Activated CD4-positive, alpha-beta T cell treated with anti-CD3 and anti-CD28 coated beads, Interleukin-2, Interleukin-6, amounts not matched to agents 100 ng/mL and 50 ng/mL, durations not matched to agents 16 hours and 8 hours (primary cell): ENCODE measurements around the gene KCNQ1.

Experiments used
- DNase-seq: peaks from one replicate; pipeline ENCODE4 v3.0.0-alpha.2; 2020

The KCNQ1 gene

GRCh38 chr11:2728663-2729332 is 284.0 kb downstream of the KCNQ1 start:
- DNase-seq: no peak

DNA sequence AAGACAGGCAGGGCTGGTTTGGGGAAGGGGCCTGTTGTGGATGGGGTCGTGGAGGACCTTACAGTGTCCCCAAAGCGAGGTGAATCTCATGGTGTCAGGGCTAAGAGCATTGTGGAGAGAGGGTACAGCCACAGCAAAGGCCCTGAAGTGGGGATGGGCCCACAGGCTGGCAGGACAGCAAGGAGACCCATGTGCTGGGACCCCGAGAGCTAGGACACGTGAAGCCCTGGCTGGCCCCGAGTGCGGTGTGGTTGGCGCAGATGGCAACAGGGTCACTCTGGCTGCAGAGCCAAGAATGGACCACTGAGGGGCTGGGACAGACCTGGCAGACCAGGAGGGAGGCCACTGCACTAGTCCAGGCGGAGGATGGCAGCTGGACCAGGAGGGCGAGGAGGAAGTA is 285.0 kb downstream of the KCNQ1 start:
- no peak for DNase-seq

DNA sequence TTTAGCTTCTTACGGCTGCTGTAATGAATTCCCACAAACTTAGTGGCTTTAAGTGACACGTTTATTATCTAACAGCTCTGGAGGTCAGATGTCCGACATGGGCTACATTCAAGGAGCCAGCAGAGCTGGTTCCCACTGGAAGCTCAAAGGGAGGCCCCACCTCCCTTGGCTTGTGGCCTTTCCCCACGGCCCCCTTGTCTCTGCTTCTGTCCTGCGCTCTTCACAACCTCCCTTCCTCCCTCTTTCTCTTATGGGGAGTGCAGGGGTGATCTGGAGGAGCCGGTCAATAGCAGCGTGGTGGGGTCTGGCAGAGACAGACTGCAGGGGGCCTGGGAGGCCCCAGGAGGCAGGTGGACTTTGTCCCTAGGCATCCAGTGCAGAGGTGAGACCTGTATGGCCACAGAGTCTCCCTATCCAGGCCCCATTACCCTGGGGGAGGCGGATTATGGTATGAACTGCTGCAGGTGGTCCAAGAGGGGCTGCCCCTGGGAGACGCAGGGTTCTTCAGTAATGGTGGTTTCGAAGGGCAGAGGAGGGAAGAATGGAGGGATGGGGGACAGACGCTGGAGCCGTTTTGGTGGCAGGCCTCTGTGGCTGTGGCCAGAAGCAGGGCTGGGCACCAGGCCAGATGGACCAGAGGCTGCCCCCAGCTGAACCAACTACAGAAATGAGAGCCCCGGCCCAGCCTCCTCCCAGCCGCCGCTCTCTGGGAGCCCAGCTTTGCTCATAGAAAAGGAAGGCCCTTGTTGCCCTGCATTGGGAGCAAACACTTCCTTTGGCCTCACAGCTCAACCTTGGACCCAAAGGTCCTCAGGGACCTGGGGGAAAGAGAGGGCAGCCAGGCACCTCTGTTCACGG is 285.7 kb downstream of the KCNQ1 start:
- DNase-seq: no peak

DNA sequence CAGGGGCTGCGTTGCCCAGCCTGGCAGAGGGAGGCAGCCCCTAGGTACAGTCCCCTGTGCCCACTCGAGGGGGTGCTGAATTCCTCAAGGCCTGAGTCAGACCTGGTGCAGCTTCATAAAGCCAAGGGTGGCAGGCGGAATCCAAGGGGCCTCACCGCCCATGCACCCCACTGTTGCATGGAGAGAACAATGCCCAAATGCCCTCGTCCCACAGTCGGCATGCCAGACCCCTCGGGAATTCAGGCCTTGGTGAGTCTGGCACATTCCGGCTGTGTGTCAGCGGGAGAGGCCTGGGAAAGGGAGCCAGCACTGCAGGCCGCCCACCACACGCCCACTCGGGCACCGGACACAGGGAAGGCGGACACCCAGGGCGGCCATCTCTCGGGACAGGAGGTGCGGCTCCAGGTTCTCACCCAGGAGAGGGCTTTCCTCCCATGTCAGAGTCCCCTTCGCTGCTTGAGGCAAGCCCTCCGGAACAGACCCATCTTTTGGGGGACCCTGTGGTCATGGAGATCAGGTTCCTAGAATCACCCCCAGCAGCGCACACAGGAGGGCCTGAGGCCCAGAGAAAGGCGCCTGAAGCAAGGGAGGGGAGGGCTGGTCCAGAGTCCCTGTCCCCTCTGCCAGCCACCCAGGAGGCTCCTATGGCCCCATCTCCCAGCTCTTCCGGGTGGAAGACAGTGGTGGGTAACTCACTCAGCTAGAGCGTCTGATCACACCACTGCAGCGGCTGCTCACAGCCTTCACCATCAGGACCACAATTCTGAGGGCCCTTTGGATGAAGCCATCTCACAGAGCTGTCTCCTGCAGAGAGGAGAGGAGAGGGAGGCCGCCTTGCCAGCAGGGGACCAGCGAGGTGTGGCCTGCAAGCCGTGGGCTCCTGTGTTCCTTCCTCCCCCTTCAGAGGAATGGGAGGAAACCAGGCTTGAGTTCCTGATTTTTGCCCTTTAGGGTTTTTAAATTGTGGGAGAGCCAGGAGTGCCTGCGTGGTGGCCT is 286.6 kb downstream of the KCNQ1 start:
- no peak for DNase-seq

DNA sequence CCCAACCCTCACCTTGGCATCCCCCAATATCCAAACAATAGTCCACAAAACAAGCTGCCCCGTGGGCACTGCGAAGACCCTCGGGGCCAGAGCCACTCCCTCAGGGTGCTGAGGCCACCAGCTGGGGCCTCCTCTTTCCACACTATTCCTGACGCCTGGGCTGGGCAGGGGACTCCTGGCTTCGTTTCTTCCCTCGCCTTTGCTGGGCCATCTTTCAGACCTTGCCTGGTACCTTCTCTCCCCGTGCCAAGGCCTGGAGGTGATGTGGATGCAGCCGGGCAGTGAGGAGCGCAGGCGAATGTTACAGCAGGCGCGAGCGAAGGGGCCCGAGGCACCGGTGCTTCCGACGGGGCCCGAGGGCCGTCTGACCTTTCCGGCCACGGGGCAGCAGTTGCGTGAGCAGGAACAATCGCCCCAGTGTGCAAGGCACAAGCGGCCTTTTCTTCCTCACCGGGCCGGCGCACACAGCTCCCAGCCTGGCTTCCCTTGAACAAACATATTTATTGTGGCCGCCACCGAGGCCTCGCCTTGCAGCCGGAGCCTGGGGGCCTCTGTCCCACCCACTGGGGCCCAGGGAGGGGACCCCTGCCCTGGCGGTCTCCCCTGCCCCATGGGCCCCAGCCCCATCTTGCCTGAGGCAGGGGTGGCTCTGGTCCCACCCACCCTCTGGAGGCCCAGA is 287.6 kb downstream of the KCNQ1 start:
- no peak for DNase-seq

- no peak for DNase-seq
These were observed 288.3 kb downstream of the KCNQ1 start for GRCh38 chr11:2732940-2733628.

- DNase-seq: no peak
These were observed 289.6 kb downstream of the KCNQ1 start for GRCh38 chr11:2734181-2735052.

- DNase-seq: no peak
These were observed 290.3 kb downstream of the KCNQ1 start for GRCh38 chr11:2735053-2735589.

- no peak for DNase-seq
These were observed 291.9 kb downstream of the KCNQ1 start for GRCh38 chr11:2736577-2737225.

- DNase-seq: no peak
These were observed 292.4 kb downstream of the KCNQ1 start for GRCh38 chr11:2737226-2737590.

DNA sequence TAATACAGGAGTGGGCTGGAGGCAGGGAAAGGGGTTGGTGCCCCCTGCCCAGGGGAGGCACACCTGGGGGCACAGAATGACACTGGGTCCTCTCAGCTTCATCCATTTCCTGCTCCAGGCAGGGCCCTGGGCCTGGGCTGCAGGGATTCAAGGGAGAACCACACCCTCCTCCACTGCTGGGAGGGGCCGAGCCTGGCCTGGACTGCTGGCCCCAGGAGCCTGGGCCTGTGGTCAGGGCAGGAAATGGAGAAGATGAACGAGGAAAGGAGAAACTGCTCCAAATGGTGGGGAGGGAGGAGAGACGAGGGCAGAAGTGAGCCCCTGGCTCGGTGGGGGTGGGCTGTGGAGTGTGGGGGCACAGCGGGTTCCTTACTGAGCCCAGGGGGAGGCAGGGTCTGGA is 293.1 kb downstream of the KCNQ1 start:
- no peak for DNase-seq

GRCh38 chr11:2738551-2739431 is 294.0 kb downstream of the KCNQ1 start:
- no peak for DNase-seq

DNA sequence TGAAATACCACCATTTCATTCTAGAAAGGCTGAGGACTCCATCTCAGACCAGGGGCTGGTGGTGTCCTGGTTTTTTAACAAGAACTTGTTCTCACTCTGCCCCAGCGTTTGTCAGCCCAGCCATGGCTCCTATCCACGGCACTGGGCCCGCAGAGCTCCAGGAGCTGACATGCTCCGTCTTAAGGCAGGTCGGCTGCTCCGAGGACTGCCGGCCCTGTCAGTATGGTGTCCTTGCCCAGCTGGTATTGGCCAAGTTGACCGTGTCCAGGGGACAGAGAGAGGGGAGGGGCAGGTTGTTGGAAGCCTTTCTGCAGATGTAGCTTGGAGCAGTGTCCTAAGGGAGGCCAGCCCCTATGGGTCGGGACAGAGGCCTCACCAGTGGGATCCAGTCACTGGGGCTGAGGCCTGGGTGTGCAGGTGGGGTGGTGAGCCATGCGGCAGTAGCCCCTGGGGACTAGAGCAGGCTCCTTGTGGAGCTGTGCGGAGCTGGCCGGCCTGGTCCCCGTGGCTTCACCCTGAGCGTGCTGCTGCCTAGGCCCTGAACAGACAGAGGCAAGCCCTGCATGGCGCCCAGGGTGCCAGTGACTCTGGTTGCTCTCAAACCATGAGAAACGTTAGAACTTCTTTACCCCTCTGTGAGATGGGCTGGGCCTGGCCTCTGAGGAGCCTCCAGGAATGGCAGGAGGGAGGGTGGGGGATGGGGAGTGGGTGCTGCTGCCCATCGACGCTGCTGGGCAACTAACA is 294.9 kb downstream of the KCNQ1 start:
- no peak for DNase-seq

DNA sequence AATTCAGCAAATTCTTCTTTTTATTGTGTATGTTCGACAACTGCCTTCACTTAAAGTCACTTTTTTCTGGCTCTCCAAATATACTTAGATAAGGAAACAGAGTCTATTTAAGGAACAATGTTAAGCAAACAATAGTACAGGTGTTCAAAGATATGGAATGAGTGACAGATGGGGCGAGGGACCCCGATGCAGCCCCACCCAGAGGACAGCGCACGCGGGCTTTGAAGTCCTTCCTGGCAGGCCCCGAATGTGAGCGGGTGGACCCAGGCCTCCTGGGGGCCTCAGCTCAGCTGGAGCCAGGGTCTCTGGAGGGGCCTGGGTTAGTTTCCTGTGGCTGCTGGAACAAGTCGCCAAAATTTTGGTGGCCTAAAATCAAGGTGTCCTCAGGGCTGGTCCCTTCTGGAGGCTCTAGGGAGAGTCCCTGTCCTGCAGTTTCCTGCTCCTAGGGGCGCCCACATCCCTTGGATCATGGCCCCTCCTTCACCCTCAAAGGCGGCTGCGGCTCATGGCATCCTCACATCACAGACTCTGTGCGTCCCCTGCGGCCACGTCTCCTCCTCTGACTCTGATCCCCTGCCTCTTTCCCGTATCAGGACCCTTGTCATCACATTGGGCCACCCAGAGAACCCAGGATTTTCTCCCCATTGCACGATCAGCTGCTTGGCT is 295.6 kb downstream of the KCNQ1 start:
- no peak for DNase-seq

GRCh38 chr11:2741006-2741376 is 296.2 kb downstream of the KCNQ1 start:
- DNase-seq: no peak

DNA sequence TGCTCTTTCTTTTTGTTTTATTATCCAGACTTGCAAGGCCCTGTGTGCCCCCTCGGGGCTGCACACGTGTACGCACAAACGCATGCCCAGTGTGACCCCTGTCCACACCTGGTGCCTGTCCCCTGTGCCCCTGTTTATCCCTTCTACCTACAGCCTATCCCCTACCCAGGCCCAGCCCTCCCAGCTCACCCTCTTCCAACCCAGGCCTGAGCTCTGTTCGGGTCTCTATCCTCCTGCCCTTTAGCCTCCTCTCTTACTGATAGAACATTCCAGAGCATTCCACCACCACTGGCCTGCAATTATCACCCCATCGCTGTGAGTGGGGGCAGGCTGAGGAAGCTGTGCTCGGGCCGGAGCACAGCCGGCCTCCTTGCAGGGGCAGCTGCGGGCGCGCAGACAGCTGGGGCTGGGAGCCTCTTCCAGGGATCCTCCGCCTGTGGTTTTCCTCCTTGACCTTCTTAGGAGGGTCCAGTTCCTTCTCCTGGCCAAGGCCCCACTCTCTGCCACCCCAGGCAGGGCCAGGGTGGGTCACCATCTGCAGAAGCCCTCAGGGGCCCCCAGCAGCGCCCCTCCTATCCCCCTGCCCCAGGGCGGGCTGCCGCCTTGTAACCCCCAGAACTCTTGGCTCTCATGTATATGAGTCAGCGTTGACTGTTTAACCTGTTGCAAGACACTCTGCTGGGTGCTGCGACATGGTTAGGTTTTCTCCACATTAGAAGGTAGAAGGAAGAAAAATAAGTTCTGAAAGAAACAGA is 296.7 kb downstream of the KCNQ1 start:
- no peak for DNase-seq

DNA sequence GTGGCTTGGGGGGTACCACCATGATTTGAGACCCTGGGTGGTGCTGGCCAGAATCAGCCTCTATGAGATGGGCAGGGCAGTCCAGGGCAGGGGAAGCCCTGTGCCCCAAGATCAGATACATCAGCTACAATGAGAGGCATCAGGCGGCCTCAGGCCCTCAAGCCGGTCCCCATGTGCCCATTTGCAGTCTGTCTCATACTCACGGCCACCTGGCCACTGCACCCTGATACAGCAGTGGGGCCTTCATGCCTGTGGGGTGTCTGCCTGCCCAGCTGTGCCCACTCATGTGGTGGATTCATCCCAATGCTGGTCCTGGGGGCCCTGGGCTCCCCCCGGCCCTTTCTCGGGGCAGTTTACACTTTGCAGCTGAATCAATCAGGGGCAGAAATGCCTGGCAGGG is 297.4 kb downstream of the KCNQ1 start:
- DNase-seq: no peak
